Activated CD4-positive, alpha-beta T cell treated with anti-CD3 and anti-CD28 coated beads for 1 hour (primary cell): Measurements from ENCODE around the gene TWNK.

Source experiments
- DNase-seq: peaks from one replicate; pipeline ENCODE4 v3.0.0-alpha.2; 2020

The TWNK gene

DNA sequence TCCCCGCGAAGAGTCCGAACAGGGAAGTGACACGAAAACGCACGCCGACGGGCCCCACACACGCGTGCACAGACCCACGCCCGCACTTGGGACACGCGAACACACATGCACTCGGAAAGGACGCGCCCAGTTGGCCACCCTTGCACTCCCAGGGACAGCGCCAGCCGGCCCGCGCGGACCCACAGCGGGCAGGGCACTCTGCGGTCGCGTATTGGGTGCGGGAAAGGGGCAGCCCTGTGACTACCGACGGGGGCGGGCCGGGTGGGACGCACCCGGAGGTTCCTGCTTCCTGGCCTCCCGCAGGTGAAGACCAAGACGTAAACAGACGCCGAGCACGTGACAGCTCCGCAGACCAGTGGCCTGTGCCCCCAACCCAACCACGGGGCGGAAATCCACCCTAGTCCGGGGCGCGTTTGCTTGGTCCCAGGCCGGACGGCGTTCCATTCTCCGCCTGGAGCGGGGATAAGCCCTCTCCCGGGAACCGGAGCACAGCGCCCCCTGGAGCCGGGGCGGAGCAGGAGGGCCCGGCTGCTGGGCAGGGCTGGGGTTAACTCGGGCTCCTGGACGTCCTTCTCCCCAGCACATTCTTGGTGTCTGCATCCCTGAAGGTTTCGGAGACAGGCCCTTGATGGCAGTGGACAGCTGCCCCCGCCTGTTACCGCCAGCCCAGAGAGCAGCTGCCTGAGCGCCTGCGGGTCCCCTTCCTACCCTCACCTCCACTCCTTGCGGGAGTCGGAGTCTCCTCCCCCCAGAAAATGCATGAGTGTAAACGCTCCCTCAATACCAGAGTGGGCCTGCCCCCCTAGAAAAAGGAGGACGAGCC lies 10.2 kb downstream of the TWNK start:
- peak; percentile 51 for DNase-seq

DNA sequence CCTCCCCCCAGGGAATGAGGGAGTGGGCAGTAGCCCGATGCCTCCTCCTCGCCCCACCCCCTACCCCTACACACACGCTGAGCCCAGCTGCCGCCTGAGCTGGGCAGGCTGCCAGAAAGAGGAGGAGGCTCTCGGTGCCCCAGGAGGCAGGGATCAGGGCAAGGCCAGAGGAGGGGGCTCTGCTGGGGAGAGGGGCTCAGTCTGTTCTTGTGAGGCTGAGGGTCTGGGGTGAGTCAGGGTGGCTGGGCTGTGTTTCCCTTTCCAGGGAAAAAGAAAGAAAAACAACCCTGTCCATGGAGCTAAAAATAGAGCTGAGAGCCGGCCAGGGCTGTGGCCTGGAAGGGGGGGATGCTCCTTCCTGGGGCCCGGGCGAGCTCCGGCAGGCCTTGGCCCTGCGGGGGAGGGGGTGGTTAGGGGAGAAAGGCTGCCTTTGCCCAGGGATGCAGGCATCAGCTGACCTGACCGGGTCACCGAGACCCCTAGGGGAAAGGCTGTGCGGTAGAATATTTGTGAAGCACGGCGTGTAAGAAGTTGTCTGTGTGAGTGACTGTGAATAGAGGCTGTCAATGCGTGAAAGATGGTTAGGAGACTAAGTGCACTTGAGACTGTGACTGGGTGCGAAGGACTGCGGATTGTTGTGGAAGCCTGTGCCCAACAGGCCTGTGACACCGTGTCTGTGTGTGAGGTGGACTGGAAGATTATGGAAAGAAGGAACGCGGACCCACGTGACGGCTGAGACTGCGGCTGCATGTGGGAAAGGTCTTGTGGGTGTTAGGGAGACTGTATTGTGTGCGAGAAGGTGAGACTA lies 11.0 kb downstream of the TWNK start:
- peak; percentile 46 for DNase-seq

DNA sequence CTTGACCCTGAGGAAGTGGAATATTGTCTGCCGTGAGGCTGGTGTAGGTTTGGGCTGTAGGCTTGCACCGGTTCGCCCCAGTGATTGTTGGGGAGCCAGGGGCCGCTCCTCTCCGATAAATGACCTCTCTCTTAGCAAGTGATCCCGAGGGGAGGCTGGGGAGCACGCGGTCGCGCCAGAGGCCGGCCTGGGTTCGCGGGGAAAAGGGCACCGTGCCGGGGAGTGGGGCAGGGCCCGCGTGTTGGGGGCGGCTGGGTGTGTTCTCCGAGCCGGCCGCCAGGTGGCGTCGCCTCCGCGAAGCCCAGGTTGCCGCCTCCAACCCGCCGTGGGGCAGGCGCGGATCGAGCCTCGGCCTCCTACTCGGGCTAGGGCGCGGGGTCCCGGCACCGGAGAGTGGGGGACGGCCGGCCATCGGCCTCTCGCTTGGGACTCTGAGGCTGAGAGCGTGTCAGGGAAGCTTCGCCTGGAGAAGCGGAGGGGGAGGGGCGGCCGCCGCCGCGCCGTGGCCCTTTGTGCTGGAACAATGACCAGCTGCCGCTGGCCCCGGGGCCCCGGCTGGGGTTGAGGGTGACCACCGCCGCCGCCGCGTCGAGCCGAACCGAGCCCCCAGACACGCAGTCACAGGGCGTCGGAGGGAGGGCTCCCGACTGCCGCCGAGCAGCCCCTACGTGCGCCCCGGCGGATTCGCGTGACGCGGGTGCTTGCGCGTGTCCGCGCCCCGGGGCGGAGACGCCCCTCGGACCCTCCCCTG lies 11.8 kb downstream of the TWNK start:
- peak; percentile 67 for DNase-seq

DNA sequence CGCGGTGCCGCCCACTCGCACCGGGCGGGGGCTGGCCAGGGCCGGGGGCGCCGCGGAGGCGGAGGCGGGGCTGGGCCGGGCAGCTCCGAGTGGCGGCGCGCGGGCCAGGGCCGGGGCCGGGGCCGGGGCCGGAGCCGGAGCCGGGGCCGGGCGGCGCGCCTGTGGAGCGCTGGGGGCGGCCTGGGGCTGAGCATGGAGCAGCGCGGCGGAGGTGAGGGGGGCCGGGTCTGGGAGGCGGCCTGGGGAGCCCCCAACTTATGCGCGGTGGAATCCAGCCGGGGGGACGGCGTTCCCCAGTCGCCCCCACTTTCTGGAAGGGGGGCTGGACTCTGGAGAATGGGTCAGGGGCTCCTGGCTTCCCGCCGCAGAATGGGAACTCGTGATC lies 12.4 kb downstream of the TWNK start, which contains the start of gene LZTS2:
Gene LZTS2 (plus strand): TSS at position 67 of the 385 bp plus-strand sequence. CDS start 2,731 bp downstream, outside the sequence.
- DNase-seq, result no peak

DNA sequence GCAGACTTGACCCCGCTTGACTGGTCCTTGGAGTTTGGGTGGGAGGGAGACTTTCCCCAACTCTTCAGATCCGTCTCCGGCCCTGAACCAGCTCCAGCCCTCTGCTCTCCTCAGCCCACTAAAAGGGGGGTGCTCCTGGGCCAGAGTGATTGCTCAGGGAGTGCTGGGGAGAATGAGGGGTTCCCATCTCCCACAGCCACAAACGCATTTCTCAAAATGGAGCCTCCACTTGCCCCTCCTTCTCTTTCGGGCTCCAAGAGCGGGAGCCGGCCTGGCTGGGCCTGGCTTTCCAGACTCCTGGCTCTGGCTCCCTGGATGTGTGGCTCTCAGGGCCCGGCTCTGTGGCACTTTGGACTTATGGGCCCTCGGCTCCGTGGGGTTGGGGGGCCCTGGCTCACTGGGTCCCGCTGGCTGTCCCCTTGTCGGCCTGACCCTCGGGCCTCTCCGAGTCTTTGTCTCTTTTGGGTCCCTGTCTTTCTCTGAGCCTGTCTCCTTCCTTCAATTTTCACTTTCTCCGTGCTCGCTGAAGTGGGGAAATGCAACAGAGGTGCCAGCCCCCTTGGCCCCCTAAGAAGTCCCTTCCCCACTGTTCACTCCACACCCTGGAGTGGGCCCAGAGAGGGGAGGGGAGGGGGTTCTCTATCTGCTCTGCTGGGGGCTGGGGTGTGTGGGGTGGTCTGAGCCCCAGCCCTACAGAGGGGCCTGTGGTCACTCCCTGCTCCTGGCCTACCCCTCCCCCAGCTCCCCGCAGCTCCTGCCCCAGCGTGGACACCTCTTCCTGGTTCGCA lies 13.0 kb downstream of the TWNK start:
- no peak for DNase-seq

DNA sequence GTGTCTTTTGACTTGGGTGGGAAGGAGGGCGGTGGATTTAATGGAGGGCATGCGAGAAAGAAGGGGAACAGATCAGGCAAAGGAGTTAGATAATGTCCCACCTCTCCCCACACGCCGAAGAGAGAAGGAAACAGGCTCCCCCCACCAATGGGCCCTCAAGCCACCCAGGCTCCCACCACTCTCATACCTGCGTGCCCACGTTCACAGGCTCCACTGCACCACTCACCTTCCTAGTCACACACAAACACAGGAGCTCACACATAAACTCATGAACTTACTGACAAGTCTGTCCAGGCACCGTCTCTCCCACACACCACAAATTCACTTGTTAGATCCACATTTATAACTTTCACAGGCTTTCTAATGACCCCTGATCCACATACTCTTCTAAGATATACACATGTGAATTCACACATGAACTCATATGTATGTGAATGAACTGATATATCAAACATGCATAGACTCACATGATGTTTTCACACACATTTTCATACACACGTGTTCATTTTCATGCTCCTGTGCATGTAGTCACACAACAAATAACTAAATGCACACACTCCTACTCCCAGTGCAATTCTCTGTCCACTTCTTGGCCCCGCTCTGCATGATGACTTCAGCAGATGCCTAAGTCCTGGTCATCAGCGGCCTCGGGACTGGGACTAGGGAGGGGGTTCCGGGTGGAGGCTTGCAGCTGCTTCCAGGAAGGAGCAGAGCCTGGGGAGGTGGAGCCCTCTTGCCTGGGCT lies 13.7 kb downstream of the TWNK start:
- no peak for DNase-seq

DNA sequence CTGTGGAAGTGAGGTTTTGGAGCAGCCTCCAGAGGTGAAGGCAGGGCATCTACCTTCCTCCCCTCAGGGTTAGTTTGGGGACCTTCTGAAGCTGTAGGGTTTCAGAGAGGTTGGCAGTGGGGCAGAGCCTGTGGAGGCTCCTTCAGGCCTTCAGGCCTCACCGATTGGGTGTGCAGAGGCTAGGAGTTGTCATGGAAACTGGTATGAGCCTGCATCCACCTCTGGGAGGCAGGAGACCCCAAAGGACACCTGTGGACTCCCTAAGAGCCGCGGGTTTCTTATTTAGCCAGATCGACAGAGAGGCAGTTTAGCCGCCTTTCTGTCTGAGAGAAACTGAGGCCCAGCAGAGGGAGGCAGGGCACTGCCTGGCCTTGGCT lies 14.3 kb downstream of the TWNK start:
- no peak for DNase-seq

DNA sequence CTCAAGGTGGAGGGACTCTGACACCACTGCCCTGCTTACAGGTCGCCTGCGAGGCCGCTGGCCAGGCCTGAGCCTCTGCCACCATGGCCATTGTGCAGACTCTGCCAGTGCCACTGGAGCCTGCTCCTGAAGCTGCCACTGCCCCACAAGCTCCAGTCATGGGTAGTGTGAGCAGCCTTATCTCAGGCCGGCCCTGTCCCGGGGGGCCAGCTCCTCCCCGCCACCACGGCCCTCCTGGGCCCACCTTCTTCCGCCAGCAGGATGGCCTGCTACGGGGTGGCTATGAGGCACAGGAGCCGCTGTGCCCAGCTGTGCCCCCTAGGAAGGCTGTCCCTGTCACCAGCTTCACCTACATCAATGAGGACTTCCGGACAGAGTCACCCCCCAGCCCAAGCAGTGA lies 15.1 kb downstream of the TWNK start:
- no peak for DNase-seq

DNA sequence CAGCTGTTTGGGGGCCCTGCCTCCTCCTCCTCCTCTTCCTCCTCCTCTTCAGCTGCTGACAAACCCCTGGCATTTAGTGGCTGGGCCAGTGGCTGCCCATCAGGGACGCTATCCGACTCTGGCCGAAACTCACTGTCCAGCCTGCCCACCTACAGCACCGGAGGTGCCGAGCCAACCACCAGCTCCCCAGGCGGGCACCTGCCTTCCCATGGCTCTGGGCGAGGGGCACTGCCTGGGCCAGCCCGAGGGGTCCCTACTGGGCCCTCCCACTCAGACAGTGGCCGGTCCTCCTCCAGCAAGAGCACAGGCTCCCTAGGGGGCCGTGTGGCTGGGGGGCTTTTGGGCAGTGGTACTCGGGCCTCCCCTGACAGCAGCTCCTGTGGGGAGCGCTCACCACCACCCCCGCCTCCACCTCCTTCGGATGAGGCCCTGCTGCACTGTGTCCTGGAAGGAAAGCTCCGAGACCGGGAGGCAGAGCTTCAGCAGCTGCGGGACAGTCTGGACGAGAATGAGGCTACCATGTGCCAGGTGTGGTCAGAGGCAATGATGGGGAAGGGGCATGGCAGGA lies 16.4 kb downstream of the TWNK start:
- no peak for DNase-seq

DNA sequence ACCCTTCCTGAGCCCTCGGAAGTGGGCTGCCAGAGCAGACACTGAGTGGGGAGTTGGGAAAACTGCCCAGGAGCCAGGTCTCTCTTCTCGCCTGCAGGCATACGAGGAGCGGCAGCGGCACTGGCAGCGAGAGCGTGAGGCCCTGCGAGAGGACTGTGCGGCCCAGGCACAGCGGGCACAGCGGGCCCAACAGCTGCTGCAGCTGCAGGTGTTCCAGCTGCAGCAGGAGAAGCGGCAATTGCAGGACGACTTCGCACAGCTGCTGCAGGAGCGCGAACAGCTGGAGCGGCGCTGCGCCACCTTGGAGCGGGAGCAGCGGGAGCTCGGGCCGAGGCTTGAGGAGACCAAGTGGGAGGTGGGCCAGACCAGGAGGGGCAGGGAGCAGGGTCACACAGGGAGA lies 18.0 kb downstream of the TWNK start:
- DNase-seq, result no peak

DNA sequence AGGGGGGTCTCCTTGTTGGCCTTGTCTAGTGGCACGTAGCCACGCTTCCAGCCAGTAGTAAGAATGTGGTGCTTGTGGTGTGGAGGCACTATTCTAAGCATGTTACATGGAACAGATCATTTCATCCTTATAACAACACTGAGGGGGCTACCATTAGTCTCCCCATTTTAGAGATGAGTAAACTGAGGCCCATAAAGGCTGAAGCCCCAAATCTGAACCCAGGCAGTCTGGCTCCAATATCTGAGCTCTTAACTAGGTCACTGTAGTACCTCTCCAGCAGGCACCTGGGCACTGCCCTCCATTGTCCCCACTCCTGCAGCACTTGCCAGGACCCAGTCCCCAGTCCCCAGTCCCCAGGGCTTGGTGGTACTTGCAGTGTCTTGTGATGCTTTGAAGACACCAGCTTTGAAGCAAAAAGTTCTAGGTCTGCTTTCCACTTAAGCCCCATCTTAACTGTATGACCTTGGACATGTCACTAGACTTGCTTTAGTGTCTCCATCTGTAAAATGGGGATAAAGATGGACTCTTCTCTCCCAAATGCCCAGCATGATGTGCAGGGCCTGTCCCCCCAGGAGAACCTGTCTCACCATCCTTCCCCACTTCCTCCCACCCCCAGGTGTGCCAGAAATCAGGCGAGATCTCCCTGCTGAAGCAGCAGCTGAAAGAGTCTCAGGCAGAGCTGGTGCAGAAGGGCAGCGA lies 18.7 kb downstream of the TWNK start:
- no peak for DNase-seq

DNA sequence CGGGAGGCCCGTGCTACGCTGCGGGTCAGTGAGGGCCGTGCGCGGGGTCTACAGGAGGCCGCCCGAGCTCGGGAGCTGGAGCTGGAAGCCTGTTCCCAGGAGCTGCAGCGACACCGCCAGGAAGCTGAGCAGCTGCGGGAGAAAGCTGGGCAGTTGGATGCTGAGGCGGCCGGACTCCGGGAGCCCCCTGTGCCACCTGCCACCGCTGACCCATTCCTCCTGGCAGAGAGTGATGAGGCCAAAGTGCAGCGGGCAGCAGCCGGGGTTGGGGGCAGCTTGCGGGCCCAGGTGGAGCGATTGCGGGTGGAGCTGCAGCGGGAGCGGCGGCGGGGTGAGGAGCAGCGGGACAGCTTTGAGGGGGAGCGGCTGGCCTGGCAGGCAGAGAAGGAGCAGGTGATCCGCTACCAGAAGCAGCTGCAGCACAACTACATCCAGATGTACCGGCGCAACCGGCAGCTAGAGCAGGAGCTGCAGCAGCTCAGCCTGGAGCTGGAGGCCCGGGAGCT lies 19.3 kb downstream of the TWNK start:
- DNase-seq, result no peak

DNA sequence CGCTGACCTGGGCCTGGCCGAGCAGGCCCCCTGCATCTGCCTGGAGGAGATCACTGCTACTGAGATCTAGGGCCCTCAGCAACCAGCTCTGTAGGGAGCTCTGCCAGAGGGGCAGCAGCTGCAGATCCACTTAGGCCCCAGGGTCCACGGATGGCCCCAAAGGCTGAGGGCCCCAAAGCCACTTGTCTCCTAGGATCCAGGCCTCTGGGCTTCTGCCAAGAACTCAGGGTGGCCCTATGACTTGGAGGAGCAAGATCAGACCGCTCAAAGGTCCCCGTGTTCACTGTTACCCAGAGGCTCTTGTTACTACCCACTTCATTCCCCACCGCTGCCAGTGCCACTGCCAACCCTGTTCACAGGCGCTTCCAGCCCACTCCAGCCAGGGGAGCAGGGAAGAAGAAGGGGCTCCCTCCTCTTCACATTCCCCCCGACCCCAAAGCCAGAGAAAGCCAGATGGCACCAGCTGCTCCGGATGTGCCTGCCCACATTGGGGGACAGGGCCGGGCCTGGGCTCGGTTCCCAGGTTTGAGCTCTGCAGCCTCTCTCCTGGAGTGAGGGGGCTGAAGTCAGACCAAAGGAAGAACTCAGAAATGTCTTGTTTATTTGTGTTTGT lies 19.9 kb downstream of the TWNK start:
- no peak for DNase-seq

DNA sequence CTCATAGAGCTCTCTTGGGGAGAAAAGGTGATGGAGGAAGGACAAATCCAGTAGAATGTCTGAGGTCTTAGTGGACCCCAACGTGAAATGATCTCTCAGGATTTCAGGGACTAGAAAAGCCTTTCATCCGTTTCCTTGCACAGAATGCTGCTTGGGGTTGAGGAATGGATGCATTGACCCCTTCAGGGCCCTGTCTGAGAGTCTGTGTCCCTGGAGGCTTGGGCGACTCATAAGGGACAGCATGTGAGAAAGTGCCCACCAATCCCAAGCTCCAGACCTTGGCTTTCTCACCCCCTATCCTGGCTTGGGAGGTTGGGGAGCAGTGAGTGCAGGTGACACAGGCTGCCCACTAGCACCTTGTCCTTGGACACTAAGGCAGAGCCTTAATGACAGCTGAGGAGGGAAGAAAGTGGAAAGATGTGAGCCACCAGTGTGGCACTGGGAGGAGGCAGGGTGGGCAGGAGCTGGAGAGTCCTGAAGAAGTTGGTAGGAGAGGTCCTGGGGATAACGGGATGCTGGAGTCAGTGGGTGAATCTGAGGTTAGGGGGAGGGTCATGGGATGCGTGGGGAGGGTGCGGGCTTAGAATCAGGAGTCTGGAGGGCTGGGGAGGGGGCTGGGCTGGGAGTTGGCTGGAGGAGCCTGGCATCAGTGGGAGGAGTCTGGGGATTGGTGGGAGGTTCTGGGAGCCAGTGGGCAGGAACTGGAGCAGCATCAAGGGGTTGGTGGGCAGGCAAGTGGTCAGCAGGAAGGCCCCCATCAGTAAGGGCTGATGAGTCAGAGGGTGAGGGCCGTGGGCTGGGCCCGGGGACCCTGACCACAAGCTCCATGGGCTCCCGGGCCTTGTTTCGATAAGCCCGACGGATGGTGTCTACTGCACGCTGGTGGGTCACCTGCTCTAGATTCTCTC lies 20.8 kb downstream of the TWNK start:
- no peak for DNase-seq

DNA sequence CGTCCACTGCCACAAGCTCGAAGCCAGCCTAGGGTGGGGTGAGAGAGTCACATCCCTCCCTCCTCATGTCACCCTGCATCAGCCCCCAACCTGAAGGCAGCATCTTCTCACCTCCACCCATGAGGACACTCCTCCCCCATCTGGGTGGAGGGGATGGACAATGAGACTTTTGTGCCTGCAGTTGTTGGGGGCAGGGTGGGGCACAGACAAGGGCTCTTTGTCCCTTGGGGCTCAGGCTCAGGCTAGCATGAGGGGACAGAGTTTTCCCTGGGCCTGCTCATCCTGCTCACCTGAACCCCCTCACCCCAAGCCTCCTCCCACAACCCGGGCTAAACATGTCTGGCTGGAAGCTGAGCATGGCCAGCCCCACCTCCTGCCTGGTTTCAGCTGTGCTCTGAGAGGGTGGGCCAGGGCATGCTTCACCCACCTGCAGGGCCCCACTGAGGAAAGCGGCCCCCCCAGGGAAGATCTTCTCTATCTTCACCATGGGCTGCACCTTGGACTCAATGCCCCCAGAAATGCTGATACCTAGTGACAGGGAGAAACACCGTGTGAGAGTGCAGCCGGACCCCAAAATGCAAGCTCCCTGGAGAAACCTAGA lies 21.6 kb downstream of the TWNK start:
- no peak for DNase-seq

DNA sequence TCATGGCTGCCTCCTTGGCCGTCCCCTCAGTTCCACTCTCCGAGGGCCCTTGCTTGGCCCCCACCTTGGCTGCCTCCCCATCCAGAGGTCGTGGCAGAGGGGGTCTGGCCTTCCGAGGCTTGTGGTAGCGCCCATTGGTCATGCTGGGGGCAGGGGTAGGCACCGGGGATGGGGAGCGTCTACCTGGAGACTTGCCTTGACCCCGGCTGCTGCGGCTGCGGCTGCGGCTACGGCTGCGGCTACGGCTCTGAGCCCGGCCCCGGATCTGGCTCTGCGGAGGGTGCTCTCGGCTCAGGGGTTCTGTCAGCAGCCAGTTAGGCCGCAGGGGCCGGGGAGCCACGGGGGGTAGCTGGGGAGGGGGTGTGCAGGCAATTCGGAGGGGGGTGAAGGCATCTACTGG lies 23.0 kb downstream of the TWNK start:
- no peak for DNase-seq

DNA sequence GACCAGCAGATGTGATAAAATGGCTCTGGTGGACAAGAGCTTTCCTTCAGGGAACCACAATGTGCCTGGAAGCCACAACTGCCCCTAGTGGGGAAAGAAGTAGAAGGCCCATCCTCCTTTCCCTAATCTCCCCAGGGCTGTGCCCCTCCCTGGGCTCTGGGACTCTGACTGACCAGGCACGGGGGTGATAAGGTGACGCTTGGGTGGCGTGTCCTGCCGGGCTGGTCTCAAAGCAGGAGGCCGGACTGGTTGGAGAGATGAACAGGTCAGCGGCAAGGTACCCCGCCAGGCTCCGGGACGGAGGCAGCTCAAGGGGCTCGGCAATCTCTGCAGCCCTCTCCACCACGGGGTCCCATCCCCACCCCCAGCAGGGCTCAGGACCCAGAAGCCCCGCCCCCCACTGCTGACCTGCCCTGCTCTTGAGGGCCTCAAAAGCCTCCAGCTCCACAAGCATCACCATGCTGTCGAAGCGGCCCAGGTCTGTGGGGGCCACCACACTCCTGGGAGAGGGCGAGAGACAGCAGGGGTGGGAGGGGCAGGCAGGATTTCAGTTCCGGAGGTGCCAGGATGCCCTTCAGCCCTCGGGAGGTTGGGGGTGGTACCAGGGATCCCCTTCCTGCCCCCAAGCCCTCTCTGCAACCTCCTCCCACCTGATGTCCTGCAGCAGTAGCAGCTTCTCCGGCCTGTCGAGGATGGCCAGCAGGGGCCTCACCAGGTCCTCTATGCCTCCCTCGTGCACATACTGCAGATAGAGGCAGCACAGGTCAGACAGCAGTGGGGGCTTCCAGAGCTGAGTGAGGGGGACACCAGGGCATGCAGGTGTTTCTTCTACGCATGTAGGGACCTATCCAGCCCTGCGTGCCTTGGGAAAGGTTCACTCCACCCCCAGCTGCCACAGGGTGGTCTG lies 24.4 kb downstream of the TWNK start:
- DNase-seq, result no peak
